Transverse colon (tissue), 3 donors: ENCODE results near the gene C10orf71.

Experiments used
- EP300 ChIP-seq: sonication (generic); formaldehyde crosslinking; IDR thresholded peaks from one replicate; pipeline ENCODE4 v1.6.1; 2017; ENCODE audit warnings: antibody characterized with exemption, low read depth
- TF ChIP-seq, protein P1 (sequence below), 5 experiments: fragments of 200-600 bp in 3 of 5; fragments of 450-650 bp in 2 of 5; sonication (generic) in 3 of 5; IDR thresholded peaks; 1 replicate in 2 of 5; 2 replicates in 3 of 5; pipeline ENCODE4 v1.5.1; 2016 to 2017; ENCODE audit warnings: antibody characterized with exemption in 5 of 5, inconsistent platforms in 3 of 5, mild to moderate bottlenecking in 2 of 5, moderate library complexity in 1 of 5

DNA sequence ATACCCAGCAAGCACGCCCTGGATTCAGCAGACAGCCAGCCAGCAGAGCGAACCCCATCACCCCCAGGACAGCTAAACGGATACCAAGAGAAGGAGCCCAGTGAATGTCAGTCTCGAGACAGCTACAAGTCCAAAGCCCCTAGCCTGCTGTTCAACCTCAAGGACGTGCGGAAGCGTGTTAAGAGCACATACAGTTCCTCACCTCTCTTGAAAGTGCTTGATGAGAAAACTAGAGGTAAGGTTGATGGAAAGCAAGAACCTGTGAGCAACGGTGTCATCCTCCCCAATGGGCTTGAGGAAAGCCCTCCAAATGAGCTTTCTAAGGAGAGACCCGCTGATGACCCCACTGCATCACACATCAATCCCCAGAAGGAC, 24.9 kb downstream of the C10orf71 start:
- TF ChIP-seq, protein P1, sequence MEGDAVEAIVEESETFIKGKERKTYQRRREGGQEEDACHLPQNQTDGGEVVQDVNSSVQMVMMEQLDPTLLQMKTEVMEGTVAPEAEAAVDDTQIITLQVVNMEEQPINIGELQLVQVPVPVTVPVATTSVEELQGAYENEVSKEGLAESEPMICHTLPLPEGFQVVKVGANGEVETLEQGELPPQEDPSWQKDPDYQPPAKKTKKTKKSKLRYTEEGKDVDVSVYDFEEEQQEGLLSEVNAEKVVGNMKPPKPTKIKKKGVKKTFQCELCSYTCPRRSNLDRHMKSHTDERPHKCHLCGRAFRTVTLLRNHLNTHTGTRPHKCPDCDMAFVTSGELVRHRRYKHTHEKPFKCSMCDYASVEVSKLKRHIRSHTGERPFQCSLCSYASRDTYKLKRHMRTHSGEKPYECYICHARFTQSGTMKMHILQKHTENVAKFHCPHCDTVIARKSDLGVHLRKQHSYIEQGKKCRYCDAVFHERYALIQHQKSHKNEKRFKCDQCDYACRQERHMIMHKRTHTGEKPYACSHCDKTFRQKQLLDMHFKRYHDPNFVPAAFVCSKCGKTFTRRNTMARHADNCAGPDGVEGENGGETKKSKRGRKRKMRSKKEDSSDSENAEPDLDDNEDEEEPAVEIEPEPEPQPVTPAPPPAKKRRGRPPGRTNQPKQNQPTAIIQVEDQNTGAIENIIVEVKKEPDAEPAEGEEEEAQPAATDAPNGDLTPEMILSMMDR (IDR thresholded peaks at IDR 0.05), result no peak
- no peak for TF ChIP-seq EP300
